ENCODE data around the gene DLGAP3. TPM values are rescaled to one million over a fixed set of nuclear protein-coding genes. Genes with fewer than 3 reads are reported as not detected.

Gene DLGAP3
- total and polyA plus RNA-seq, 2 of the 13 experiments (the other 11 are each of a cell fraction or from before 2014, with no cell fraction given): 0.03 to 0.04 TPM

- TF ChIP-seq ZHX2 (IDR thresholded peaks at IDR 0.05; ENCODE audit: low read depth) (no peak), ZHX2 (CRISPR knock-in tag; IDR thresholded peaks at IDR 0.05; ENCODE audit: borderline replicate concordance) (no peak), ZNF879 (CRISPR knock-in tag; IDR thresholded peaks at IDR 0.05) (no peak), ZNF234 (CRISPR knock-in tag; conservative IDR thresholded peaks at IDR 0.05) (no peak), ZNF569 (CRISPR knock-in tag; IDR thresholded peaks at IDR 0.05; ENCODE audit: borderline replicate concordance) (no peak), ZNF225 (CRISPR knock-in tag; IDR thresholded peaks at IDR 0.05) (no peak), ZNF83 (CRISPR knock-in tag; IDR thresholded peaks at IDR 0.05; ENCODE audit: borderline replicate concordance) (no peak), TRIM22 (IDR thresholded peaks at IDR 0.05) (no peak), ZFP41 (CRISPR knock-in tag; IDR thresholded peaks at IDR 0.05; ENCODE audit: borderline replicate concordance) (no peak), HNRNPH1 (optimal IDR thresholded peaks at IDR 0.05; ENCODE audit: low read depth, low read length) (no peak), ZBTB42 (CRISPR knock-in tag; IDR thresholded peaks at IDR 0.05) (no peak), TEF (CRISPR knock-in tag; IDR thresholded peaks at IDR 0.05) (no peak), ZBTB37 (CRISPR knock-in tag; IDR thresholded peaks at IDR 0.05) (no peak), NFKBIZ (CRISPR knock-in tag; IDR thresholded peaks at IDR 0.05) (no peak), ZNF24 (IDR thresholded peaks at IDR 0.05) (no peak), HNF4G (IDR thresholded peaks at IDR 0.05; ENCODE audit: borderline replicate concordance, low read depth, low read length) (no peak), HNF4G (CRISPR knock-in tag; IDR thresholded peaks at IDR 0.05; ENCODE audit: borderline replicate concordance, low read depth) (no peak), ESRRA (CRISPR knock-in tag; IDR thresholded peaks at IDR 0.05; ENCODE audit: low read depth) (peak; percentile 91)
Measured at GRCh38 chr1:34865981-34866761, 63.3 kb downstream of the DLGAP3 start (continued).

All from HepG2 (cell line).